ENCODE data around the gene ALDH7A1.

Gene ALDH7A1

GRCh38 chr5:126497506-126497905 is 97.5 kb downstream of the ALDH7A1 start:
- no peaks in the 10 kb centered on the region for H3K36me3 ChIP-seq (ENCODE audit: control insufficient read depth, insufficient read depth, low read length)

GRCh38 chr5:126494393-126494792 is 100.6 kb downstream of the ALDH7A1 start:
- no peak overlapping the region for H3K4me3 ChIP-seq (ENCODE audit: low read length)
- H3K36me3 ChIP-seq (ENCODE audit: control insufficient read depth, insufficient read depth, low read length), result no peaks in the 10 kb centered on the region
- H3K4me1 ChIP-seq (ENCODE audit: control insufficient read depth, insufficient read depth, low read length), result no peaks in the 10 kb centered on the region
- H3K9me3 ChIP-seq (ENCODE audit: control insufficient read depth, low read length), result no peaks in the 10 kb centered on the region
- H3K9ac ChIP-seq (ENCODE audit: low read length), result no peak overlapping the region
- H3K27me3 ChIP-seq (ENCODE audit: control insufficient read depth, insufficient read depth, low read length), result no peaks in the 10 kb centered on the region

More at GRCh38 chr5:126497506-126497905, 97.5 kb downstream of the ALDH7A1 start:
- H3K27me3 ChIP-seq (ENCODE audit: control insufficient read depth, insufficient read depth, low read length), result no peaks in the 10 kb centered on the region
- no peak overlapping the region for H3K4me3 ChIP-seq (ENCODE audit: low read length)
- H3K9ac ChIP-seq (ENCODE audit: low read length), result no peak overlapping the region
- peaks cover 4% of the 10 kb centered on the region for H3K4me1 ChIP-seq (ENCODE audit: control insufficient read depth, insufficient read depth, low read length)
- H3K9me3 ChIP-seq (ENCODE audit: control insufficient read depth, low read length), result no peaks in the 10 kb centered on the region

- Histone ChIP-seq H3K36me3 (ENCODE audit: control insufficient read depth, insufficient read depth, low read length) (no peaks in the 10 kb centered on the region), H3K9me3 (ENCODE audit: control insufficient read depth, low read length) (no peaks in the 10 kb centered on the region), H3K4me3 (ENCODE audit: low read length) (no peak overlapping the region), H3K4me1 (ENCODE audit: control insufficient read depth, insufficient read depth, low read length) (no peaks in the 10 kb centered on the region), H3K27me3 (ENCODE audit: control insufficient read depth, insufficient read depth, low read length) (no peaks in the 10 kb centered on the region), H3K9ac (ENCODE audit: low read length) (no peak overlapping the region)
Measured at GRCh38 chr5:126492939-126493338, 102.1 kb downstream of the ALDH7A1 start.

GRCh38 chr5:126490167-126490940 is 104.7 kb downstream of the ALDH7A1 start:
- Histone ChIP-seq H3K4me1 (ENCODE audit: control insufficient read depth, insufficient read depth, low read length) (no peaks in the 10 kb centered on the region), H3K36me3 (ENCODE audit: control insufficient read depth, insufficient read depth, low read length) (peaks cover 3% of the 10 kb centered on the region), H3K9me3 (ENCODE audit: control insufficient read depth, low read length) (no peaks in the 10 kb centered on the region), H3K9ac (ENCODE audit: low read length) (no peak overlapping the region), H3K27me3 (ENCODE audit: control insufficient read depth, insufficient read depth, low read length) (no peaks in the 10 kb centered on the region), H3K4me3 (ENCODE audit: low read length) (no peak overlapping the region)

GRCh38 chr5:126488443-126489065 is 106.5 kb downstream of the ALDH7A1 start:
- H3K36me3 ChIP-seq (ENCODE audit: control insufficient read depth, insufficient read depth, low read length), result peaks cover 3% of the 10 kb centered on the region
- H3K27me3 ChIP-seq (ENCODE audit: control insufficient read depth, insufficient read depth, low read length), result no peaks in the 10 kb centered on the region
- no peaks in the 10 kb centered on the region for H3K9me3 ChIP-seq (ENCODE audit: control insufficient read depth, low read length)
- no peak overlapping the region for H3K9ac ChIP-seq (ENCODE audit: low read length)
- H3K4me1 ChIP-seq (ENCODE audit: control insufficient read depth, insufficient read depth, low read length), result no peaks in the 10 kb centered on the region
- H3K4me3 ChIP-seq (ENCODE audit: low read length), result no peak overlapping the region

GRCh38 chr5:126487596-126487995 is 107.4 kb downstream of the ALDH7A1 start:
- H3K36me3 ChIP-seq (ENCODE audit: control insufficient read depth, insufficient read depth, low read length), result peaks cover 3% of the 10 kb centered on the region
- H3K9me3 ChIP-seq (ENCODE audit: control insufficient read depth, low read length), result no peaks in the 10 kb centered on the region
- H3K9ac ChIP-seq (ENCODE audit: low read length), result no peak overlapping the region
- H3K4me3 ChIP-seq (ENCODE audit: low read length), result no peak overlapping the region
- H3K4me1 ChIP-seq (ENCODE audit: control insufficient read depth, insufficient read depth, low read length), result no peaks in the 10 kb centered on the region
- H3K27me3 ChIP-seq (ENCODE audit: control insufficient read depth, insufficient read depth, low read length), result no peaks in the 10 kb centered on the region

GRCh38 chr5:126486332-126486731 is 108.7 kb downstream of the ALDH7A1 start:
- Histone ChIP-seq H3K9ac (ENCODE audit: low read length) (no peak overlapping the region), H3K9me3 (ENCODE audit: control insufficient read depth, low read length) (no peaks in the 10 kb centered on the region), H3K4me3 (ENCODE audit: low read length) (no peak overlapping the region), H3K36me3 (ENCODE audit: control insufficient read depth, insufficient read depth, low read length) (peaks cover 3% of the 10 kb centered on the region), H3K27me3 (ENCODE audit: control insufficient read depth, insufficient read depth, low read length) (no peaks in the 10 kb centered on the region), H3K4me1 (ENCODE audit: control insufficient read depth, insufficient read depth, low read length) (no peaks in the 10 kb centered on the region)

GRCh38 chr5:126484253-126484652 is 110.8 kb downstream of the ALDH7A1 start:
- Histone ChIP-seq H3K9me3 (ENCODE audit: control insufficient read depth, low read length) (no peaks in the 10 kb centered on the region), H3K4me1 (ENCODE audit: control insufficient read depth, insufficient read depth, low read length) (no peaks in the 10 kb centered on the region), H3K4me3 (ENCODE audit: low read length) (no peak overlapping the region), H3K27me3 (ENCODE audit: control insufficient read depth, insufficient read depth, low read length) (no peaks in the 10 kb centered on the region), H3K9ac (ENCODE audit: low read length) (no peak overlapping the region), H3K36me3 (ENCODE audit: control insufficient read depth, insufficient read depth, low read length) (peaks cover 3% of the 10 kb centered on the region)

GRCh38 chr5:126483156-126483555 is 111.9 kb downstream of the ALDH7A1 start:
- H3K4me1 ChIP-seq (ENCODE audit: control insufficient read depth, insufficient read depth, low read length), result no peaks in the 10 kb centered on the region
- H3K9me3 ChIP-seq (ENCODE audit: control insufficient read depth, low read length), result no peaks in the 10 kb centered on the region
- H3K36me3 ChIP-seq (ENCODE audit: control insufficient read depth, insufficient read depth, low read length), result peaks cover 3% of the 10 kb centered on the region
- no peak overlapping the region for H3K4me3 ChIP-seq (ENCODE audit: low read length)
- no peaks in the 10 kb centered on the region for H3K27me3 ChIP-seq (ENCODE audit: control insufficient read depth, insufficient read depth, low read length)
- H3K9ac ChIP-seq (ENCODE audit: low read length), result no peak overlapping the region

GRCh38 chr5:126482591-126482990 is 112.4 kb downstream of the ALDH7A1 start:
- H3K27me3 ChIP-seq (ENCODE audit: control insufficient read depth, insufficient read depth, low read length), result no peaks in the 10 kb centered on the region
- no peak overlapping the region for H3K4me3 ChIP-seq (ENCODE audit: low read length)
- no peaks in the 10 kb centered on the region for H3K9me3 ChIP-seq (ENCODE audit: control insufficient read depth, low read length)
- no peaks in the 10 kb centered on the region for H3K4me1 ChIP-seq (ENCODE audit: control insufficient read depth, insufficient read depth, low read length)
- H3K36me3 ChIP-seq (ENCODE audit: control insufficient read depth, insufficient read depth, low read length), result peaks cover 3% of the 10 kb centered on the region
- H3K9ac ChIP-seq (ENCODE audit: low read length), result no peak overlapping the region

- H3K9me3 ChIP-seq (ENCODE audit: control insufficient read depth, low read length), result no peaks in the 10 kb centered on the region
- no peak overlapping the region for H3K9ac ChIP-seq (ENCODE audit: low read length)
- peaks cover 3% of the 10 kb centered on the region for H3K36me3 ChIP-seq (ENCODE audit: control insufficient read depth, insufficient read depth, low read length)
- H3K4me3 ChIP-seq (ENCODE audit: low read length), result no peak overlapping the region
- no peaks in the 10 kb centered on the region for H3K4me1 ChIP-seq (ENCODE audit: control insufficient read depth, insufficient read depth, low read length)
- H3K27me3 ChIP-seq (ENCODE audit: control insufficient read depth, insufficient read depth, low read length), result no peaks in the 10 kb centered on the region
Measured at GRCh38 chr5:126481243-126481642, 113.8 kb downstream of the ALDH7A1 start.
